ENCODE measurements around the gene REXO2. TPM values are rescaled to one million over a fixed set of nuclear protein-coding genes. Genes with fewer than 3 reads are reported as not detected.

REXO2 gene
- total and polyA plus RNA-seq, 4 donors, result 25.9 to 51.7 (median 39.4) TPM

Other genes starting within 250 kb of the REXO2 start
- 1,000 to 10,000 TPM in 1 of 2 donors, under 1 TPM in 1; 0.47 to 2,438 TPM for gene NNMT, start 143.1 kb upstream of the REXO2 start, total RNA-seq
- gene NNMT, start 143.1 kb upstream of the REXO2 start, polyA plus RNA-seq, result 1,000 to 10,000 TPM; 3,316 to 3,724 TPM
- 1 to 10 TPM; 7.1 to 8.0 TPM for gene C11orf71, start 39.0 kb upstream of the REXO2 start, total RNA-seq
- gene C11orf71, start 39.0 kb upstream of the REXO2 start, polyA plus RNA-seq, result 10 to 100 TPM in 1 of 2 donors, 1 to 10 TPM in 1; 7.8 to 22.3 TPM
- gene RBM7, start 38.8 kb upstream of the REXO2 start, total RNA-seq, result 10 to 100 TPM; 16.0 to 23.0 TPM
- 10 to 100 TPM; 11.1 to 11.9 TPM for gene RBM7, start 38.8 kb upstream of the REXO2 start, polyA plus RNA-seq
- gene NXPE1, start 120.4 kb downstream of the REXO2 start, total RNA-seq, result not detected
- gene NXPE1, start 120.4 kb downstream of the REXO2 start, polyA plus RNA-seq, result not detected
- not detected for gene NXPE4, start 156.3 kb downstream of the REXO2 start, total RNA-seq
- gene NXPE4, start 156.3 kb downstream of the REXO2 start, polyA plus RNA-seq, result not detected
- under 1 TPM in 1 of 2 donors, not detected in 1; 0.05 TPM for gene NXPE2, start 239.1 kb downstream of the REXO2 start, total RNA-seq
- not detected for gene NXPE2, start 239.1 kb downstream of the REXO2 start, polyA plus RNA-seq